GM12878 (cell line): ENCODE data around the gene SIX5. TPM values are rescaled to one million over a fixed set of nuclear protein-coding genes. Genes with fewer than 3 reads are reported as not detected.

Experiments used
- CBFB ChIP-seq: IDR thresholded peaks from 2 replicates; pipeline ENCODE4 v1.6.1; 2016; ENCODE audit warnings: antibody characterized with exemption, low read depth
- CEBPB ChIP-seq, 2 experiments: fragments of 150-350 bp in 1 of 2; IDR thresholded peaks; 2 replicates each; pipeline ENCODE4 v1.6.1; 2012 to 2014; ENCODE audit warnings: low read depth in 2 of 2, low read length in 2 of 2, borderline replicate concordance in 1 of 2, inconsistent platforms in 1 of 2
- CHD4 ChIP-seq: fragments of 200-600 bp; sonication (generic); IDR thresholded peaks from 2 replicates; pipeline ENCODE4 v1.6.1; 2016; ENCODE audit warnings: mild to moderate bottlenecking
- DPF2 ChIP-seq: fragments of 450-650 bp; IDR thresholded peaks from 2 replicates; pipeline ENCODE4 v1.6.1; 2017; ENCODE audit warnings: mild to moderate bottlenecking
- E2F8 ChIP-seq: fragments of 450-650 bp; IDR thresholded peaks from 2 replicates; pipeline ENCODE4 v1.6.1; 2018; ENCODE audit warnings: mild to moderate bottlenecking, low read depth, moderate library complexity; ENCODE audit not compliant: partially characterized antibody
- ESRRA ChIP-seq: IDR thresholded peaks from 2 replicates; pipeline ENCODE4 v1.6.1; 2012; ENCODE audit warnings: mild to moderate bottlenecking, low read length, improper control_type of control experiment
- FOS ChIP-seq: IDR thresholded peaks from 3 replicates; pipeline ENCODE4 v1.6.1; 2011; ENCODE audit warnings: borderline replicate concordance; ENCODE audit not compliant: insufficient read length; ENCODE audit errors: extremely low read depth
- KDM1A ChIP-seq: fragments of 200-600 bp; sonication (generic); IDR thresholded peaks from 2 replicates; pipeline ENCODE4 v1.6.1; 2016; ENCODE audit warnings: borderline replicate concordance
- NR2C1 ChIP-seq: fragments of 450-650 bp; IDR thresholded peaks from 2 replicates; pipeline ENCODE4 v1.6.1; 2017; ENCODE audit warnings: antibody characterized with exemption, mild to moderate bottlenecking, moderate library complexity
- PAX8 ChIP-seq: fragments of 450-650 bp; IDR thresholded peaks from 2 replicates; pipeline ENCODE4 v1.6.1; 2017; ENCODE audit warnings: mild to moderate bottlenecking, moderate library complexity
- PML ChIP-seq: IDR thresholded peaks from 2 replicates; pipeline ENCODE4 v1.6.1; 2012; ENCODE audit warnings: low read length, inconsistent platforms
- RELB ChIP-seq: fragments of 450-650 bp; IDR thresholded peaks from 2 replicates; pipeline ENCODE4 v1.6.1; 2017; ENCODE audit warnings: low read depth, mild to moderate bottlenecking, moderate library complexity
- SMAD5 ChIP-seq: IDR thresholded peaks from 2 replicates; pipeline ENCODE4 v1.6.1; 2016; ENCODE audit warnings: antibody characterized with exemption, low read depth
- STAT1 ChIP-seq: fragments of 450-650 bp; conservative IDR thresholded peaks from 2 replicates; pipeline ENCODE4 v1.6.1; 2014; ENCODE audit warnings: antibody characterized with exemption, mild to moderate bottlenecking
- TCF12 ChIP-seq: IDR thresholded peaks from 2 replicates; pipeline ENCODE4 v1.6.1; 2011; ENCODE audit warnings: low read depth, mild to moderate bottlenecking, low read length
- TCF3 ChIP-seq: IDR thresholded peaks from 2 replicates; pipeline ENCODE4 v1.6.1; 2012; ENCODE audit warnings: low read depth, mild to moderate bottlenecking, low read length, borderline replicate concordance; ENCODE audit not compliant: insufficient read depth
- ZNF274 ChIP-seq: IDR thresholded peaks from one replicate; pipeline ENCODE4 v1.8.0; 2011; ENCODE audit not compliant: insufficient read length, insufficient read depth
- ZNF622 ChIP-seq: fragments of 450-650 bp; IDR thresholded peaks from 2 replicates; pipeline ENCODE4 v1.6.1; 2017; ENCODE audit warnings: mild to moderate bottlenecking, inconsistent platforms
- ZSCAN29 ChIP-seq: fragments of 450-650 bp; IDR thresholded peaks from 2 replicates; pipeline ENCODE4 v1.6.1; 2017; ENCODE audit warnings: mild to moderate bottlenecking, moderate library complexity
- polyA plus RNA-seq, 11 experiments: library from polyadenylated mRNA; depleted of rRNA in 4 of 11; unstranded in 6 of 11; stranded (reverse) in 5 of 11; fragments of >200 nt; fragmentation: Nextera tagmentation in 4 of 11; fragmentation: Illumina TruSeq in 1 of 11; extraction: Ambion mirVana in 4 of 11; extraction: Trizol in 1 of 11; gene quantifications; 1 replicate in 1 of 11; 2 replicates in 10 of 11; pipeline versions ENCODE4 v1.2.1 to v1.2.3, GENCODE V29; 2011 to 2016; ENCODE audit warnings: inconsistent platforms in 2 of 11, missing spikeins in 2 of 11, low read depth in 1 of 11
- total RNA-seq, 4 experiments: library from RNA; depleted of rRNA in 3 of 4; stranded (reverse); fragments of >200 nt in 3 of 4; fragmentation: Illumina TruSeq in 1 of 4; extraction: Trizol in 1 of 4; gene quantifications; 2 replicates each; pipeline versions ENCODE4 v1.2.1 to v1.2.3, GENCODE V29; 2013 to 2021
- TF ChIP-seq, protein P1 (sequence below): fragments of 450-650 bp; IDR thresholded peaks from 2 replicates; pipeline ENCODE4 v1.6.1; 2017; ENCODE audit warnings: mild to moderate bottlenecking, moderate library complexity
- TF ChIP-seq, protein P2 (sequence below): IDR thresholded peaks from 2 replicates; pipeline ENCODE4 v1.6.1; 2011; ENCODE audit warnings: borderline replicate concordance, low read depth, mild to moderate bottlenecking, moderate library complexity, low read length; ENCODE audit not compliant: insufficient read depth, poor library complexity, severe bottlenecking

SIX5 gene
- total and polyA plus RNA-seq, 10 of the 15 experiments (the other 5 are each of a cell fraction or from before 2014, with no cell fraction given), result 1.9 to 10.5 (median 3.0) TPM; not detected in 2

DNA sequence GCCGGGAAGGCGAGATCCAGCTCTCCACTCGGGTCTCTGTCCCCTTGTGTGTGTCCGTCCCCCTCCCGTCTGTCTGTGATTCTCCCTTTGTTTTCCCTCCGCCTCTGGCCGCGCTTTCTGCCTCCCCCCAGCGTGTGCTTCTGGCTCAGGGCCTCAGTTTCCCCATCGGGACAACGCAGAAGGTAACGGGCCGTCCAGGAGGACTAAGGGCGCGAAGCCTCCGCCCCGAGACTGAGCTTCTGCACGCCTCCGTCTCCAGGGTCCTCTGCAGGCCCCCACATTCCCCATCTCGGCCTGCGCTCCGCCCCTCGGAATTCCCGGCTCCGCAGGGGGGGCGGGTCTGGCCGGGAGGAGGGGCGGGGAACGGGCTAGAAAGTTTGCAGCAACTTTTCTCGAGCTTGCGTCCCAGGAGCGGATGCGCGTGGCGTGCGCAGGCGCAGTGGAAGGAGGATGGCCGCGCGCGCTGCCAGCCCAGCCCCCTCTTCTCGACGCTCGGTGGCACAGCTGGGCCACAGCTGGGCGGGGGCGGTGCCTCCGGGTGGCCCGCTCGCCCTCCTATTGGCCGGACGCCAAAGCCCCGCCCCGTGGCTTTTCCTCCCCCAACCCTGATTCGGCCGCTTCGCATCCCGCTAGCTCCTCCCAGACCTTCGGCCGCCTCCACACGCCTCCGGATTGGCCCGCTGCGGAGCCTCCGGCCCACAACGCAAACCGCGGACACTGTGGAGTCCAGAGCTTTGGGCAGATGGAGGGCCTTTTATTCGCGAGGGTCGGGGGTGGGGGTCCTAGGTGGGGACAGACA, at the start of gene SIX5 (continued):
- TF ChIP-seq CBFB (peak; percentile 49; the same call in 1 of the 2 replicates), ZNF274 (no peak), ZSCAN29 (no peak), STAT1 (no peak; the same call in 1 of the 2 replicates), E2F8 (no peak), TCF12 (peak; percentile 99), RELB (peak; percentile 36), DPF2 (no peak), NR2C1 (no peak), ZNF622 (no peak), PAX8 (no peak), CEBPB (IDR thresholded peaks at IDR 0.05; ENCODE audit: borderline replicate concordance in 1 of 2, low read depth in 2 of 2, low read length in 2 of 2) (no peak), CHD4 (no peak), TCF3 (peak; percentile 100), PML (0 out of 2 replicates have a peak, but pooled peaks have one; percentile 47), FOS (no peak), ESRRA (no peak), SMAD5 (0 out of 2 replicates have a peak, but pooled peaks have one; percentile 36), KDM1A (no peak)
- TF ChIP-seq, protein P1, sequence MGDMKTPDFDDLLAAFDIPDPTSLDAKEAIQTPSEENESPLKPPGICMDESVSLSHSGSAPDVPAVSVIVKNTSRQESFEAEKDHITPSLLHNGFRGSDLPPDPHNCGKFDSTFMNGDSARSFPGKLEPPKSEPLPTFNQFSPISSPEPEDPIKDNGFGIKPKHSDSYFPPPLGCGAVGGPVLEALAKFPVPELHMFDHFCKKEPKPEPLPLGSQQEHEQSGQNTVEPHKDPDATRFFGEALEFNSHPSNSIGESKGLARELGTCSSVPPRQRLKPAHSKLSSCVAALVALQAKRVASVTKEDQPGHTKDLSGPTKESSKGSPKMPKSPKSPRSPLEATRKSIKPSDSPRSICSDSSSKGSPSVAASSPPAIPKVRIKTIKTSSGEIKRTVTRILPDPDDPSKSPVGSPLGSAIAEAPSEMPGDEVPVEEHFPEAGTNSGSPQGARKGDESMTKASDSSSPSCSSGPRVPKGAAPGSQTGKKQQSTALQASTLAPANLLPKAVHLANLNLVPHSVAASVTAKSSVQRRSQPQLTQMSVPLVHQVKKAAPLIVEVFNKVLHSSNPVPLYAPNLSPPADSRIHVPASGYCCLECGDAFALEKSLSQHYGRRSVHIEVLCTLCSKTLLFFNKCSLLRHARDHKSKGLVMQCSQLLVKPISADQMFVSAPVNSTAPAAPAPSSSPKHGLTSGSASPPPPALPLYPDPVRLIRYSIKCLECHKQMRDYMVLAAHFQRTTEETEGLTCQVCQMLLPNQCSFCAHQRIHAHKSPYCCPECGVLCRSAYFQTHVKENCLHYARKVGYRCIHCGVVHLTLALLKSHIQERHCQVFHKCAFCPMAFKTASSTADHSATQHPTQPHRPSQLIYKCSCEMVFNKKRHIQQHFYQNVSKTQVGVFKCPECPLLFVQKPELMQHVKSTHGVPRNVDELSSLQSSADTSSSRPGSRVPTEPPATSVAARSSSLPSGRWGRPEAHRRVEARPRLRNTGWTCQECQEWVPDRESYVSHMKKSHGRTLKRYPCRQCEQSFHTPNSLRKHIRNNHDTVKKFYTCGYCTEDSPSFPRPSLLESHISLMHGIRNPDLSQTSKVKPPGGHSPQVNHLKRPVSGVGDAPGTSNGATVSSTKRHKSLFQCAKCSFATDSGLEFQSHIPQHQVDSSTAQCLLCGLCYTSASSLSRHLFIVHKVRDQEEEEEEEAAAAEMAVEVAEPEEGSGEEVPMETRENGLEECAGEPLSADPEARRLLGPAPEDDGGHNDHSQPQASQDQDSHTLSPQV, result no peak
- TF ChIP-seq, protein P2, sequence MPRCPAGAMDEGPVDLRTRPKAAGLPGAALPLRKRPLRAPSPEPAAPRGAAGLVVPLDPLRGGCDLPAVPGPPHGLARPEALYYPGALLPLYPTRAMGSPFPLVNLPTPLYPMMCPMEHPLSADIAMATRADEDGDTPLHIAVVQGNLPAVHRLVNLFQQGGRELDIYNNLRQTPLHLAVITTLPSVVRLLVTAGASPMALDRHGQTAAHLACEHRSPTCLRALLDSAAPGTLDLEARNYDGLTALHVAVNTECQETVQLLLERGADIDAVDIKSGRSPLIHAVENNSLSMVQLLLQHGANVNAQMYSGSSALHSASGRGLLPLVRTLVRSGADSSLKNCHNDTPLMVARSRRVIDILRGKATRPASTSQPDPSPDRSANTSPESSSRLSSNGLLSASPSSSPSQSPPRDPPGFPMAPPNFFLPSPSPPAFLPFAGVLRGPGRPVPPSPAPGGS, result peak; percentile 93
